Testis (tissue), 2 donors: ENCODE data around the gene COTL1.

Experiments
- CTCF ChIP-seq, 3 experiments: fragments of 450-650 bp in 2 of 3; fragments of 200-600 bp in 1 of 3; sonication (generic) in 1 of 3; IDR thresholded peaks; one replicate each; pipeline ENCODE4 v1.5.1; 2016 to 2019; ENCODE audit warnings: antibody characterized with exemption in 3 of 3, mild to moderate bottlenecking in 2 of 3, moderate library complexity in 1 of 3
- POLR2A ChIP-seq: fragments of 450-650 bp; IDR thresholded peaks from one replicate; pipeline ENCODE4 v1.6.1; 2017; ENCODE audit warnings: antibody characterized with exemption, mild to moderate bottlenecking, moderate library complexity

- TF ChIP-seq CTCF (IDR thresholded peaks at IDR 0.05) (no peak), POLR2A (no peak)
These were observed 13.3 kb downstream of the COTL1 start for GRCh38 chr16:84604477-84605013.
